DMS53 treated with DMSO at 0.1 percent for 48 hours (cell line): ENCODE data around the gene RAD51B.
"Not testable (repeated sequence)": the region's sequence is repeated elsewhere in the genome, so short reads cannot be mapped to it uniquely, and the experiment has no call there.

Experiments used
- DNase-seq: peaks from one replicate; lab custom pipeline; 2025; ENCODE audit not compliant: unreplicated experiment; lab: John Stamatoyannopoulos, UW

RAD51B gene

DNA sequence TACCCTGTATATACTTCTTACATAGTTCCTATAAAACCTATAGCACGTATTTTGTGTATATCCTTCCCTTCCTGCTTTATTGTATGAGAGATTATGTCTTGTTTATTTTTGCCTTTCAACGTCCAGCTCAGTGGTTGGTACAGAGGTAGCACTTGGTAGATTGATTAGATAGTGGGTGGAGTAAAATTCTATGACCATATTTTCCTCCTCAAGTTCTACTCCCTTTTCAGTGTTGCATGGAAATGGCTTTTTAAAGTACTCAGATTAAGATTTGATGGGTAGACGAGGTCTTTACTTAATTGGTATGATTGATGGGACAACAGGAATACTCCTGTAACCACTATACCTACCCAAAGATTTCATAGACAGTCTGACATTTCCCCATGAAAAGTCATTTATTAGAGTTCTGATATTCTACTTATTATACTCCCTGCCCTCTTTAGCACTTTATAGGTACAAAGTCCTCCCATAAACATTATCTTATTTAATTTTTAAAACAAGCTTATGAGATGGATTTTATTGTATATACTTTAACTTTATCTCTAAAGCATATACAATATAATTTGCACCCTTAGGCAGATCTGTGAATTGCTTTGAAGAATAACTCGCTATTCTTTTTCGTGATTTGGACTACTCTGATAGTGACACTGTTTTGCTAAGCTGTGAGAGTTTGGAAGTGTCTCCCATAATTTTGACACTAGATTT, 348.0 kb downstream of the RAD51B start:
- no peak for DNase-seq

DNA sequence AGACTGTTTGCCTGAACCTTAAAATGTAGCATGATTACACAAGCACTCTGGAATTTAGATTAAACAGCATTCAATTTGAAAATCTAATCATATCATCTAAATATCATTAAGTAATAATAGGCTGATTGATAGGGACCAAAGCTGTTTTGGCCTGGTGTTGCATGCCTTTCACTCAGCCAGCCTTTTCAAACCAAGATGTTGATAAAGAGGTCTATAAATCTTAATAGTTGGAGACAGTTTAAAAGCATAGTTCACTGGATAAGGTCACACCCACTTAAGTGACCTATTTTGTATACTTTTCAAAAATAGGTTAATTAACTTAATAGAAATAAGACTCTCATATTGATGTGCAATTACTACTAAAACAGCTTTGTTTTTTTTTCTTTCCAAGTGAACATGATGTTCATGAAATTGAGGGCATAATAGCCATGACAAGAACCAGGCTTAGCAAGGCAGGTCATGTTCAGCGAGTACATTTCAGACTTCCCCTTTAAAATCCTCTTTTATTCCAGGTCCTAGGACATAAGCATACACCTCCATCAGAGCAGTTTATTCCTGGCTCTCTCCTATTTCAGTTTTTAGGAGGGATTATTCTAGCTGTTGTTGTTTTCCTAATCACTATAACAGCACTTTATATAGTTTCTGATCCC, 349.0 kb downstream of the RAD51B start:
- no peak for DNase-seq

DNA sequence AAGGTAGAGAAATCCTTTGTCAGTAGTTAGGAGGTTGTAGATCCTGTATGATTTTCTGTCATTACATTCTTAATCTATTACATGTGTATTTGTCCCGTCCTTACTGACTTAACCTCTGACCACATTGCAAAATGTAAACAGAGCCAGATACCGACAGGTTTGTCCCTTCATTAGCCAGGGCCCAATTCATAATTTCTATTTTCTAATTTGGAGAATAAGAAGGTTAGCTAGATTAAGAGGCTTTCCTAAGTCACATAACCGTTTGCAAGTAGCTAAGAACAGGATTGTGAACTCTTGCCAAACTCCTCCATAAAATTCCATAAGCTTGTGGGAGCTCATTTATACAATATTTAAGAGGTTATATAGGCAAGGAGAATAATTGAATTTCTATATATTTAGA, 352.6 kb downstream of the RAD51B start:
- DNase-seq = no peak

DNA sequence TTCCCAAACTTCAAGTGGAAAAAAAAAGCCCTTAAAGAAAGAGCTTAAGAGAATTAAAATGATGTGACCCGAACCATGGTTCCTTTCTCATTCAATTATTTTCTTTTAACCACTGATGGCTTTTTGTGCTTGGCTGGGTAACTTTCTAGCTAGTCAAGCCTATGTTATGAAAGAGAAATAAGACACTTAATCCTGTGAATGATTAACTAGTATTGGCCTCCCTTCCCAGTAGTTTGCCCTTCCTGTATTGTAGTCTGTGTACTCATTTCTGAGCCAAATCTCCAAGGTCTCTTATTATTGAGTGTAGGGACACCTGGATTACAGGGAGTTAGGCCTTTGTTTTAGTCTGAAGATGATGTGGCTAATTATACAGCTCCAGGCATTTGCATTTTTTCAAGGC, 353.0 kb downstream of the RAD51B start:
- peak; percentile 83 for DNase-seq

DNA sequence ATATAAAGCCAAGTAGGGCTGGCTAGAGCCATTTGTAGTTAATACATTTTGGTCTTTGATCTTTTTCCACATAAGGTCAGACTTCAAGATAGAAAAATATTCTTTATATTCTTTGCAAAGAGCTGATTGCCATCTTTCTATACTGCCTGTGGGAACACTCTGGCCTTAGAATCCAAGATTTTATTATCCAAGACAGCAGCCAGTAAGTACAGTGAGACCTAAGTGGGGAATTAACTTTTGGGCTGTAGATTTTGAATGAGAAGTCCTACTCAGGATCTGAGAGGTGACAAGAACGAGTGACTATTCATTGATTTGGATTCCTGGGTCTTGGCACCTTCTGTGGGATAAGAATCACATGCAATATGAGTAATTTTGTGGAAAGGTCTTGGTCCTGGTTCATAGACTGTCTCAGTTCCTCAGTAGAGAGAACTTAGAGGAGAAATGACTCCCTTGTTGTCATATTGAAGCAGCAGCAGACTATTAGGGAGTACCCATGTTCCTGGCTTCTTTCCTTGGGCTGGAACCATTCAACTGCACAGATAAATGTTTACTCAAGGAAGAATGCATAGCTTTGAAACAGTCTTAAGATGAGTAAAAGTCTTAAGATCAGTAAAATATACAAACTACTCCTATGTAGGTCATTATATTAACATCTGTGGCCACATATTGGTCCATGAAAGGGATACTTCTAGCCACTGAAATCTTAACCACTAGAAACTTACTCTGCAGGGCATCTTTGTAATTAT, 353.8 kb downstream of the RAD51B start:
- DNase-seq = no peak

DNA sequence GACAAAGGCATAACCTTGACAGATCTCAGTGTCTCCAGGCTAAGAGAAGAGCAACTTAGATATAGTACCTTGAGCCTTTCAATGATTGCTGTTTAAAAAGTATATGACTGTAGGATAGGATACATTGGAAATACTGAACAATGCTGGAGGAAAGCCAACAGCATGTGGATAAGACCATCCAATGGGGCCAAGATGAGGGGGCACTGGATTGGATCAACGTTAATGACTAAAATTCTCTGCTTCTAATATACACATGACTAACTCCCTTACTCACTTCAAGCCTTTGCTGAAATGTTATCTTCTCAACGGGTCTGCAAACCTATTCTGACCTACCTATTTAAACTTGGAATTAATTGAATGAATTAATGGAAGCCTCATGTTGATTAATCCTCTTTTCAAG, 354.9 kb downstream of the RAD51B start:
- no peak for DNase-seq

DNA sequence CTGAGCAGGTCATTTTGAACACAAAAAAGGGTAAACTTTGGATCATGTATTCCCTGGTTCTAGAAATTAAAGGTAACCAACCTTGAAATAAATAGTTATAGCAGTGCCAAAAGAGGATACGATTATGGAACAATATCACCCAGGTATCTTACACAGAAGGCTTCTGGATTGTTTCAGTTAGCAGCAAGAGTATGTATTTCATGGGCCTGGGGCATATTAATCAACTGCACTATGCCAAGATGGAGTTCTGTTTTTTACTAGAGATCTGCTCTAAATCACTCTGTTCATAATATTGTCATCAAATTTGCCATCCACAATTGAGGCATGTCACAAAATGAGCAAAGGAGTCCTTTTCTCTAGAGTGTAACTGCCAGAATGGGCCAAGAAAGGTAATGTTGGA, 357.1 kb downstream of the RAD51B start:
- DNase-seq = no peak

DNA sequence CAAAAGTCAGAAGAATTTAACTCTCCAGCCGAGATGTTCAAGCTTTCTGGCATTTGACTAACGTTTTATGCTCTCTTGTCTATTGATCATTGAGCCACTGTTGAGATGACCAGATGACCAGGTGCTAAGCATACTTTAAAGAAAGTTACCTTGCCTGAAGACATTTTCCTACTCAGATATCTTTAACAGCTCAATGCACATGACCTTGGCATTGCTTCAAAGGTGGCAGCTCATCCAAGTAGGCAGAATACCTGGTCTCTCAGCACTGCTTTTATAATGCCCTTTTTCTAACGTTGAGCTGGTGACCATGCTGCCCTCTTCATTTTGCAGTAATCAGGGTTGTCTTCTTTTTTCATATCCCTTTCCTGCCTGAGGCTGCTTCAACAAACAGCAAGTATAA, 358.1 kb downstream of the RAD51B start:
- DNase-seq = no peak

DNA sequence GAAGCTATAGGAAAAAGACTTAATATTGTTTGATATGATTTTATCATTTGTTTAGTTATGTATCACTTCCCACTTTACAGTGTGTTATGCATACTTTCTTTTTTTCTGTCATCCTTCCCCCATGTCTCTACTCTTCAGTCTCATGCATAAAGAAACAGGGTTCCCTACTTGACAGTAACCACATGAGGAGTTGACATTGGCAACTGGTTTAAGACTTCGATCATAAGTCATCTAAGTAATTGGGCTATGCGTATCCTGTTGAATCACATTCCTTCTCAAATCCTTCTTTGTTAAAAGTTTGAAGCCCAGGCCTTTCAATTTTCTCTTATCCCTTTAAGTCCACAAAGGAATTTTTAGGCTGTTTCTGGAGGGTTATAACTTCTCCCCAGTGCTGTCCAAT, 358.7 kb downstream of the RAD51B start:
- no peak for DNase-seq

DNA sequence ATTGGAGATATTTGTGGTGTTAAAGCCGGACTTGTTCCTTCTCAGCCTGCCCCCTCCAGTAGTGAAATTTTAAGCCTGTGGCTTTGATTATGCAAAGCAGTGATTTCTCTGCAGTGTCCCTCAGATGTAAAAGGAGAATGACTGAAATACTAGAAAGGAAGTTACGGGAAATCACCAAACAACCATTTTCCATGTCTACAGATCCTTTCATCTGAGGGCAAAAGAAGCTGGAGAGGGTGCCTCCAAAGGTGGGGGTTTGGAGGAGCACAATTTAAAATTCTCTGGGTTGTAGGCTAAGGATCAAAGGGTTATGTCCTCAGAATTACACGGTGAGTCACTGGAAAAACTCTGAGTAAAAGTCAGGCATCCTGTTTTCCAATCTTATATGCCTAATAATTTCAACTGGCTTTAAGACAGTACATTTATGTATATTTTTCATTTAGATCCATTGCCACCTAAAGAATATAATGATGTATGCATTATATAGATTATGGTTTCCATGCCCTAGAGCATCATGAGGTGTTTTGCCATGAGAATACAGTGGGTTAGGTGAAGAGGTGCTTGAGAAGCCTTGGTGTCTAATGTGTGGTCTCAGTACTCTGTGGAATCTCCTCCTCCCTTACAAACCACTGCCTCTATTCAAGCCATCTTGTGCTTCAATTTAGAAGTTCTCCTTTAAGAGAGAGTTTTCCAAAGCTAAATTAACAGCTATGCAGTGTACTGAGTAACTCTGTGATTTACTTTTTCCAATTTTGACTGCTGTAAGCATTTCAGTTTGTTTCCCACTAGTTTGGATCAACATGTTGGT, 362.1 kb downstream of the RAD51B start:
- DNase-seq = no peak

DNA sequence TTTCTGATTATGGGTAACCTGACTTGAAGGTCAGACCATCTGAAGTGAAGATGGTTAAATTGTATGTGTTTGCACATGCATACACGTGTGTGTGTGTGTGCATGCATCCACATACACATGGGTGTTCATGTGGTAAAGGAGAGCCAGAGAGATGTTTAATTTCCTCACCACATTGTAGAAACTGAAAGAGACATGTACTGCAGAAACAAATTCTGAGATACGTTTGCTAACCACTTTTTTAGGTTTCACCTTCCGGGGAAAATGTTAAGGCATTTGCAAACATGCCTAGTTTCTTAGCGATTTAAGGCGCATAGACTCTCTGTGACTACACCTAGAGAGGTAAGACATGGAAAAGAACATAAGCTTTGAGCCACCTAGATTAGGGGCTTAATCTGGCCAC, 362.9 kb downstream of the RAD51B start:
- DNase-seq = no peak

DNA sequence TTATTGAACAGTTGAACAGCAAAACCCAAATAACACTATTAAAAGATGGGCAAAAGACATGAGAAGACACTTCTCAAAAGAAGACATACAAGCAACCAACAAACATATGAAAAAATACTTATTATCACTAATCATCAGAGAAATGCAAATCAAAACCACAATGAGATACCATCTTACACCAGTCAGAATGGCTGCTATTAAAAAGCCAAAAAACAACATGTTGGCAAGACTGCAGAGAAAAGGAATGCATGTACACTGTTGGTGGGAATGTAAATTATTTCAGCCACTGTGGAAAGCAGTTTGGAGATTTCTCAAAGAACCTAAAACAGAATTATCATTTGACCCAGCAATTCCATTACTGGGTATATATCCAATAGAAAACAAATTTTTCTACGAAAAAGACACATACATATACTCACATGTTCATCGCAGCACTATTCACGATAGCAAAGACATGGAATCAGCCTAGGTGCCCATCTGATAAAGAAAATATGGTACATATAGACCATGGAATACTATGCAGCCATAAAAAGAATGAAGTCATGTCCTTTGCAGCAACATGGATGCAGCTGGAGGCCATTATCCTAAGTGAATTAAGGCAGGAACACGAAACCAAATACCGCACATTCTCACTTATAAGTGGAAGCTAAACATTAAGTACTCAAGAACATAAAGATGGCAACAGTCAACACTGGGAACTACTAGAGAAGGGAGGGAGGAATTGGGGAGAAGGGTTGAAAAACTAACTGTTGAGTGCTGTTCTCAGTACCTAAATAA, 367.1 kb downstream of the RAD51B start:
- DNase-seq = not testable (repeated sequence)

DNA sequence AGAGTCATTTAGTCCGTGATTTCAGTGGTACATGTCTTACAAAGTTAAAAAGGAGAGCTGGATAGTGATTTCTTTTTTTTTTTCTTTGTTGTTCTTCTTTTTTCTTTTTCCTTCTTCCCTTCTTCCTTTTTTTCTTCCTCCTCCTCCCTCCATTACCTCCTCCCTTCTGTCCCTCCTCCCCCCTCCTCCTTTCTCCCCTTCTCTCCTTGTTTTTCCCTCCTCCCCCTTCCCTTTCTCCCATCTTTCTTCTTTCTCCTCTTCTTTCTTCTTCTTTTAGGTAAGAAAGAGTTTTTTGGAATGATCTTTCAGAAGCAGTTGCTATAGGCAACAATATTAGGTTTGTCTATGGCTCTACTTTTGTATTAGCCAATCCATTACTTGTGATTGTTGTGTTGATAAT, 368.6 kb downstream of the RAD51B start:
- no peak for DNase-seq

DNA sequence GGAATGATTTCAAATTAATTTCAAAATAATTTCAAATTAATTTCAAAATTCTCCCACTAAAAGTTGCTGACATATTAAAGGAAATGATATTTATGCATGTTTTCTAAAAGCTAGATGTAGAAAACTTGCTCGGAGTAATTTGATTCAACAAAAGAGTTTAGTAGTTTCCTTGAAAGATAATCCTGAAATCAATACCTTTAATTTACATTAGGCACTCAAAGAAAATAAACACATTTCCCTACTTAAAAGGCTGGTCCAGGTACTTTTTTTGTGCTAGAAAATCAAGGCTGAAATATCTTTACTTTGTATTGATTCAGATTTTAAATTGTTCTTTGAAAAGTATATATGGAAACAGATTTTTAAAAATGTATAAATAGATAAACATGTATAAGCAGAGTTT, 370.5 kb downstream of the RAD51B start:
- DNase-seq = no peak

DNA sequence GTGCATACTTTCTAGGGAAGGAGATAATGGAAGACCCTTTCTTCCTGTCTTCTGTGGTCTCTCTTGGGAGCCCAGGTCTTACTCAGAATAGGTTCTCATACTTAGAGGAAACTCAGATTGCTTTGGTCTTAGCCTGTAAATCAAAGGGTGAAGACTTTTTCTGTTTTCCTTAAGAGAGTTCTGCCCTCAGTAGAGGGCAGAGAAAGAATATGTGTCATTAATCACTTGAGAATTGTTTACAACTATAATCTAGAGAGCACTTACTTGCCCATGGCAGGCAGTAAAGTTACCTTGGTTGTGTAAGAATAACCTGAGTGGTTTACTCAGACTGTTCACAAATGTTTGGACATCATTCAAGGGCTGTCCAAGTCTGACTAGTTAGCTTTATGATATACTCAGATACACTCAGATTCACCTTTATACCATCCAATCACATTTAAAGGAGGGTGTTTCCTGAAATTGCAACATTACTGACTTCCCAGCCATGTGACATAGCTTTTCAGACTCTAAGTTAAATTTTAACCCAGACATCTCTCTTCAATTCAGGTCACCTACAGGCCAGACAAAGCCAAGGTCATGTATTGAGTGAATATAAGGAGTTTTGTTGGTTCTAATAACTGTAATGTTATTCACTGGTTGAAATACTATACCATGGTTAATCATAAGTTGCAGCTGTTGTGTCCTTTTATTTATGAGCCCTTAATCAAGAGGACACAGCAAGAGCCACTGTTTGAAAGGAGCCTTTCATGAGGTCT, 372.2 kb downstream of the RAD51B start:
- DNase-seq = peak; percentile 93

DNA sequence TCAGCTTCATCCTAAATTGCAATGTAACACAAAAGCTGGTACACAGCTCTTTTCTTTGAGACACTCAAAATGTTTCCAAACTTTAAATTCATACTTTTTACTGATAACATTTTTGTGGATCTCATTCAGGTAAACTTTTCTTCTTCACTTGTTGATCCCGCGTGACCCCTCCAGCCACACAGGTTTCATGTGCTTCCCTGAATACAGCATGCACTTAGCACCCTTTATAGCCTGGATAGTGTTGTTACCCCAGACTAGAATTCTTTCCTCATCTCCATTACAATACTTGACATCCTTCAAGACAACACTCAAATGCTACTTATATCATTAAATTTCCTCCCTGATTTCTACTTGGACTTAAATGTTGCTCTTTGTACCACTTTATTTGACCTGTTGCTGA, 373.4 kb downstream of the RAD51B start:
- no peak for DNase-seq

DNA sequence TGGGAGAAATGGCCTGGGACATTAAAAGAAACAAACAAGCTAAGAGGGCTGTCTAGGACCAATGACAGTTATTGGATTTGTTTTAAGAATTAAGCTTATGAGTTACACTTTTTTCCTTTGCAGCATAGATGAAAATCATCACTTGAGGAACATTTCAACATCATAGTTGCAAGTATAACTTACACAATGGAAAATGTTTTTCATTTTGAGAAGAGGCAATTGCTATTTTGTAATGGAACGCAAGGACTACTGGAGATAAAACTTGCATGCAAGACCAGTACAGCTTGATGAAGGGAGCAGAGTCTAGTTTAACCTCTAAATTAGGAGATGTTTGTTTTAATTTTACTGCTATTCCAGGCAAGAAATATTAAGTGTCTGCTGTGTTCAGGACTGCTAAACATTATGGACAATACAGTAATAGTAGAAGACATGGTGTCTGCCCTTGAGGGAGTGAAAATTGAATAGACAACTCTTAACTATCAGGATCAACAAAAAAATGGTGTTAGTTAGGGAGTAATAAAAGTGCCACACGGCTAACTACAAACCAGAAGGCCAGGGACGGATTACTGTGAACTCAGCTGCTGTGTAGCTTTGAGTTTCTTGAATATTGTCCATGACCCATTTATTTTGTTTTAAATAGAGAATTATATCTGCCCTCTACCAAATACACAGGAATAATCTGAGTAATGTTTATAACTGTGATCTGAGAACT, 374.5 kb downstream of the RAD51B start:
- no peak for DNase-seq

DNA sequence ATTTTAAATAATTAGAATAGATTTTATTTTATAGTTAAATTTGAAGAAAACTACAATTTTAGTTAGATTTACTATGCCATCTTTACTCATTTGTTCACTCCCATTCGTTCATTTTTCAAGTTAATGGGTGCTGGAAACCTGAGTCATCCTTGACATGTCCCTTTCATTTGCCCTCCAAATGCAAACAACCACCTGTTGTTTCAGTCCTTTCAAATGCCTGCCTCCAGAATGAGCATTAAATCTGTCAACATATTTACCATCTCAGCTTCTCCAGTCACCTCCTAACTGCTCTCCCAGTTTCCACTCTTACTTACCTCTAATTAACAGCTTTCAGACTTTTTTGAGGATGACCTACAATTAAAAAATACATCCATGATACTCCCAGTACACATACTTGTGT, 375.5 kb downstream of the RAD51B start:
- peak; percentile 72 for DNase-seq

DNA sequence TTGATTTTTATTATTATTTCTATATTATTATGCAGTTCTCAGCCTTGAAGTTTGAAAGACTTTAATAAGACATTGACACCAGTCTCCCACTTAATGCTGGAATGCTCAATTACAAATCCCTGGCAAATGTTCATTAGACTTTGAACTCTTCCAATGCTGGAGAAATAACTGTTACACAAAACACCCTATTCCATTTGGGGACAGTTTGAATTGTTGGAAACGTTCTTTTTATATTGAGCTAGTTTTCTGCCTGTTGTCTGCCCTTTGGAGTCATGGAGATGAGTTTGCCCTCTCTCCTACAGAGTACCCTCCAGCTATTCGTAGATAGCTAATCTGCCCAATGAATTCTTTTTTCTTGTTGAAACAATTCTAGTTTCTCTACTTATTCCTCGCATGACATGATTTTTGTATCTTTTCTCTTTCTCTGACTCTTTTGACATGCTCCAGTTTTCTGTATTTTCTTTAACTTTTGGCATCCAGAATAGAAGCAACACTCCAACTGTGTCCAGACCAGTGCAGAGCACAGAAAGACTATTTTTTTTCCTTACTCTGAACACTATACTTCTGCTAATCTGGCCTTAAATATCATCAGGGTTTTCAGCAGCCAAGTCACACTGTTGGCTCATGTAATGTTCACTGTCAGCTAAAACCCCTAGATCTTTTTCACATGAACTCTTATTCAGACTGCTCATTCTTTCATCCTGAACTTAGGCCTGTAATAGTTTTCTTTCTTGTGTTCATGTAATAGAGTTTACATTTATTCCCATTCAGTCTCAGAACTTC, 379.3 kb downstream of the RAD51B start:
- no peak for DNase-seq
